Fibroblast of skin of abdomen (primary cell): ENCODE measurements around the gene WNT8B.

Experiments used
- DNase-seq: peaks from one replicate; pipeline ENCODE4 v3.0.0-alpha.2; 2013

WNT8B gene

DNA sequence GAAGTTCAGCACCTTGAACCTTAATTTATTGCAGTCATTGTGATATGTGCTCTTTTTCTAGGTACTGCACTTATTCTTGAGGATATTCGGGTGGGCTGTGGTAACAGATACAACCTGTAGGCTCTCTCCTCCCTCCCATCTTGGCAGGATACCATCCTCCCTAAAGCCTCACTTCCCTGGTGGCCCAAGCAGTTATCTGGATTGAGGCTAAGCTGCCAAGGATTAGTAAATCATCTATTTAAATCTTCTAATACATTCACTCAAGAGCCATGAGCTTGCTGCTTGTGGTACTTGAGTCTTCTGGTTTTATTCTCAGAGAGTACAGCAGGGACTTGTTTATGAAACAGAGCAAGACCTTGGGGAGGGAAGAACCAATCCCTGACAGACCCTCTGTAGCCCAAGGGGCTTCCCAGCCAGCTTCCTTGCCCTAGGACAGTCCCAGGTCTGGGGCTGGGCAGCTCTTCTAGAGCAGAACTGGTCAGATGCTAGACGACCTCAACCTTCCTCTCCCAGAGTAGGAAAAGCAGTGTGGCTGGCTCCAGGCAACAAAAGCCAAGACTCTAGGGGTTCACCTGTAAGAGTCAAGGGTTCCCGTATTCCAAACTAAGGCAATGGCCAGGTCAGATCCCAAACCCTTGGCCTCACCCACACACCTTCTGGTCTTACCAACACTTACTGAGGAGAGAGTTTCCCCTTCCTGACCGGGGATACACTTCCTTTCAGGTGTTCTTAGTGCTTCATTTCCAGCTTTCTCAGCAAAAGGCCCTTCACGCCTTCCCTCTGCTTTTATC lies 21.3 kb downstream of the WNT8B start:
- no peak for DNase-seq

DNA sequence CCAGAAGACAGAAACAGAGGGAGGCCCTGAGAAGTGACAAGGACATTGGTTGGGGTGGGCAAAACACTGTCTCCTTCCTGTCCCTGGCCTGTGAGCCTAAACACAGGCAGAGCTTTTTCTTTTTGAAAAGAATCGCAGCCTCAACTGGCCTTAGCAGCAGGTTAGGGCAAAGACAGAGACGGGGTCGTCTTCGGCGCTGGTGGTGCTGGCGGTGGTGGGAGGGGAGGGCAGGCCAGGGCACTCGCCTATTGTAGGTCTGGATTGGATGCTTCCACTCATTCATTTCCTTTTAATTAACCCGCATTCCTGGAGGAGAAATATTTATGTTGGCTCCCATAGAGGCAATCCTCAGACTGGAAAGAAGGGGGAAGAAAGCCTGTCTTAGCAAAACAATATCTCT lies 22.6 kb downstream of the WNT8B start:
- DNase-seq: no peak

GRCh38 chr10:100485801-100486495 lies 23.1 kb downstream of the WNT8B start:
- DNase-seq: no peak

- DNase-seq: no peak
Measured at GRCh38 chr10:100487529-100487928, 24.7 kb downstream of the WNT8B start.

DNA sequence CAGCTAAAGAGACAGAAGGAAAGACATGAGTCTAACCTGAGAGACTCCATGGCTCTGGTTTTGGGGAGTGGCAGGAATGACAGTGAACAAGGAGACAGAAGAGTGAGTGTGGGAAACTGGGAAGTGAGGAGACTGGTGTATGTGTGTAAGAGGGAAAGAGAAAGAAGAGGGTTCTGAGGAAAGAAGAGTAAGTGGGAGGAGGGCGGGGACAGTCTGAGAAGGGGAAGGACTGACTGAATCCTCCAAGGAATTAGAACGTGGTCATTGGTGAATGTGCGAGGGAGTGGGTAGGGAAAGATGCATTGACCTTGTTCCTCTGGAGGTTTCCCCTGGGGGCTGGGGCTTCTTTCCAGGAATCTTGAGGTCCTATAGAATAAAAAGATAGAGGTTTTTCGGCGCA lies 26.6 kb downstream of the WNT8B start:
- no peak for DNase-seq

- DNase-seq: no peak
Measured at GRCh38 chr10:100490531-100490930, 27.7 kb downstream of the WNT8B start.

- no peak for DNase-seq
Measured at GRCh38 chr10:100496567-100496966, 33.8 kb downstream of the WNT8B start.

DNA sequence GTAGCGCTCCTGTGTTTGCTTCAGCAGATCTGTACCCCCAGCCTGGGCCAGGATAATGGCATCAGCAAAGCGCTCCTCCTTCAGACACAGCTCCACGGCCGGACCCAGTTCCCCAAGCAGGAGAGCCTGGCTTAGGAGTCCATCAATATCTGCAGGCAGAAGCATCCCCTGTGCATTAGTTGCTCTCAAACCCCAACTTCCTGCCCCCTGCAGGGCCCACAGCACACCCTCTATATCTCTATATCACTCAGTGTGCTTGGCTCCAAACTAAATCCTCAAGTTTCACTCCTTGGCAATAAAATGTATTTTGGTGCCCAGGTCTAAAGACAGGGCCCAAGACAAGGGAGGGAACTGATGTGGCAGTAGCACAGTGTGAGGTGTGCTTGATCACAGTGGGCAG lies 35.2 kb downstream of the WNT8B start:
- no peak for DNase-seq

DNA sequence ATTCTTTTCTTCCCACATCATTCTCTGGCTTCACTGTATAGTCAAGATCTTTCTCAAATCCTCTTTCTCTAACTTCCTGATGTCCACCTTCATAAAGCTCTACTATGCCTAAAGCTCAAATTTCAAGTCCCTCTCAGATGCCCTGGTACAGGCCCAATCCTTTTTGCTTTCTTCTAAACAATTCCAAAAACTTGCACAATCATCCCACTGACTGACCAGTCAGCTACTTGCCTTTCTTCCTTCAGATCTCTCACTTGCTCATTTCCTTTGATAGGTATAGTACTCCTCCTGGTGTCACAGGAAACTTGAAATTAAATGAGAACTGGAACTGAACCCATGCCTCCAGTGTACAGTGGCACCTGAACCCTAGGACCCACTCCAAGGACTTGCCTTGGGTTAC lies 38.6 kb downstream of the WNT8B start:
- no peak for DNase-seq

DNA sequence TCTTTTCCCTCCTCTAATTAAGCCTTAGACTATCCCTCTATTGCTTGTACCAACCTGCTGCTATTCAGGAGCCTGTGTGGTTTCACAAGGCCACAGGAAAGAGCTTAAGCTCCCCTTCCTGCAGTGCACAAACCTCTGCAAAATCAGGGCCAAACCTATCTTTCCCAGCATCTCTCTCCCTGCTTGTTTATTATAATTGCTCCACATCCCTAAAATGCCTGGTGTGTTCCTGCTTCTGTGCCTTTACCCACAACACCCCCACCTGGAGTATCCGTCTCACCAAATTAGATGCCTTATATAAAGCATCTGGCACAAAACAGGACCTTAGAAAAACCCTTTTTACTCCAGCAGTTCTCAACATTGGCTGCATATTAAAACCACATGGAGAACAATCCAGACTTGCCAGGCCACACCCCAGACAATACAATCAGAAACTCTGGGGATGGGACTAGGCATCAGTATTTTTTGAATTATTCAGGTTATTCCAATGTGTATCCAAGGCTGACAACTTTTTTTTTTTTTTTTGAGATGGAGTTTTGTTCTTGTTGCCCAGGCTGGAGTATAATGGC lies 40.2 kb downstream of the WNT8B start:
- DNase-seq: peak; percentile 29

GRCh38 chr10:100504096-100504495 lies 41.3 kb downstream of the WNT8B start:
- peak; percentile 84 for DNase-seq

- no peak for DNase-seq
Measured at GRCh38 chr10:100505164-100505563, 42.4 kb downstream of the WNT8B start.

- peak; percentile 77 for DNase-seq
Measured at GRCh38 chr10:100506596-100507356, 44.0 kb downstream of the WNT8B start.

DNA sequence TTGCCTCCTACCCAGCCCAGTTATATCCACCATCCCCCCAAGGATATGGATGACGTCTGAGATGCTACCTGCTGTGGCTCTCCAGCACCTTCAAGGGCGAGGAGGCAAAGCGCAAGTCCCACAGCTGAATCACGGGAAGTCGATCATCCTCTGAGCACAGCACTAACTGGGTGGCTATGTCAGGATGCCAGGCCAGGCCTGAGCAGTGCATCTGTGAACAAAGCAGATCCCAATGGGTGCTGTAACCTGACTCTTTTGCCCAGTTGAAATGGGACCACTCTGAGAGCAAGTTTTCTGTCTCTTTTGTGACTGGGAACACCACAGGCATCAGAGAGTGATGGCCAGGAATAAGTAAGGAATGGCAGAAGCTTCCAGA lies 44.5 kb downstream of the WNT8B start:
- DNase-seq: no peak

DNA sequence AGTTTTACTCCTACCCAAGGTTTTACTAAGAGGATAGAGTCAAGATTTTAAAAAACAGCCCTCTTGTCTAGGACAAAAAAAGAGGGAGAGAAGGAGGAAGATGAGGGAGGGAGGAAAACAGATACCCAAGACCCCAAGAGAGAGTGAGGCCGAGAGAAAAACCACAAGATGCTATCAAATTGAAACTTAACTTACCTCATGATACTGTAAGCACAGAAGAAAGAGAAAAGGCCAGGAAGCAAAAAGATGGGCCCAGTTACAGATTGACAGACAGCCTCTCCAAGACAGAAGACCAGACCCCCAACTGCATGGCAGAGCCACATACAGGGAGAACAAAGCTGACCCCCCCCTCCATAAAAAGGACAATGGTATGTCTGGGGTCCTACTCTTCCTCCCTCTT lies 45.5 kb downstream of the WNT8B start:
- no peak for DNase-seq

DNA sequence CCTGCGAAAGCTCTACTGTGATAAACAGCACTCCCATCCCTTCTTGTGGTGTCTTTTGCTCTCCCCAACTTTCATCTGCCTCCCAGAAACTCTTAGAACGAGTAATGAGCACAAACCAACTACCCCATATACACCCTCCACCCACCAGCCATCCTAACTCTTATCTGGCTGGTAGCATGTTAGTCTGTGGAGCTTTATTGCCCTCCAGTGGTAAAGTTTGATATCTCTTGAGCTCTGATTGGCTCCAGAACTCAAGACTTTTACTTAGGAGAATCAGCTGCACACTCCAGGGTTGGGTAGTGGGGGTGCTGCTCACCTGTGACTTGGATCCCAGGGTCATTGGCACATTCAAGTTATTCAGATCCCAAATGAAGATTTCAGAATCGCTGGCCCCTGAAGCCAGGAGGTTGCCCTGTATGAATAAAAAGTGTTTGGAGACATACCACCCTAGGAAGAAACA lies 45.9 kb downstream of the WNT8B start:
- DNase-seq: peak; percentile 63

DNA sequence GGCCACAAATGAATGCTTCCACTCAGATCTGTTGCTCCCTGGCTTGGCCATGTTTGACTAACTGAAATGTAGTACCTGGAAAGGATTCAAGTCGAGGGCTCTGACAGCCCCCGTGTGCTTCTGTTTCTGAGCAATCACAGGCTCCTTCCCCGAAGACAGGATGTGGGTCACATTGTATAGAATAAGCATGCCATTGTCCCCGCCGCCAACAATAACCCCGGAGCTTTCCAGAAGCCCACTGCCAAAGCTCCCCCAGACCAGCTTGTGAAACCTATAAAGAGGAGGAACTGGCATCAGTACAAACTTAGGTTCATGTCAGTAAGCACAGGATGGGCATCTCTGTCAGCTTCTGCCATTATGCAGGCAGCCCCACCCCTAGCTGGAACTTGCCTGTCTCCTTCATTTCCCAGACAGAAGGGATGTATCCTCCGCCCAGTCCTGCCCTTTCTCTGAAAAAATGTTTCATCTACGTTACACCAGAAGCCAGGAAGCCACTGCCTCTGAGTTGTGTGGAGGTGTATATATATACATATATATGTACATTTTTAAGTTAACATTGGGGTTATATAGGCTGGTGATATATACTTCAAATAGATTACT lies 46.5 kb downstream of the WNT8B start:
- DNase-seq: no peak

GRCh38 chr10:100510533-100511308 lies 47.9 kb downstream of the WNT8B start:
- no peak for DNase-seq

DNA sequence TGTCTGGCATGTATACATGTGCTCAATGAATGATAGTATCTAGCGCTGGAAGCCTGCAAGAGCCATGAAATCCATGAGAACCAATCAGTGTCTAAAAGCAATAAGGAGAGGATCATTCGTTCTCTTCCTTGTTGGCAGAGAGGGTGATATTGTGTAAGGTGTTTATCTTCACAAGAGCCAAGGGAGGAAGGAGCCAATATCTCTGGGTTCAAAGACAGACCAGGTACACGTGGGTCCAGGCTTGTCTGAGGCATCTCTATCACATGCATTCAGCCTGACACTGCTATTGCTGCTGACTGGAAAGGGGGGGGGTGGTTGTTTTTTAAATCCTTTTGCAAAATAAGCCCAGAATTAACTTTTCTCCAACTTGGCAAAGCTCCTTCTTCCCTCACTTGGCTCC lies 52.8 kb downstream of the WNT8B start:
- no peak for DNase-seq

GRCh38 chr10:100516847-100517246 lies 54.0 kb downstream of the WNT8B start:
- no peak for DNase-seq

GRCh38 chr10:100518761-100519241 lies 56.0 kb downstream of the WNT8B start:
- DNase-seq: peak; percentile 54
